GM18907 (cell line): ENCODE measurements around the gene RAB3A.

Experiments
- ATAC-seq: cut with Tn5 transposase; IDR thresholded peaks from one replicate; pipeline ENCODE4 v1.9.1; 2021; ENCODE audit warnings: mild to moderate bottlenecking, moderate library complexity; ENCODE audit not compliant: unreplicated experiment

Gene RAB3A

DNA sequence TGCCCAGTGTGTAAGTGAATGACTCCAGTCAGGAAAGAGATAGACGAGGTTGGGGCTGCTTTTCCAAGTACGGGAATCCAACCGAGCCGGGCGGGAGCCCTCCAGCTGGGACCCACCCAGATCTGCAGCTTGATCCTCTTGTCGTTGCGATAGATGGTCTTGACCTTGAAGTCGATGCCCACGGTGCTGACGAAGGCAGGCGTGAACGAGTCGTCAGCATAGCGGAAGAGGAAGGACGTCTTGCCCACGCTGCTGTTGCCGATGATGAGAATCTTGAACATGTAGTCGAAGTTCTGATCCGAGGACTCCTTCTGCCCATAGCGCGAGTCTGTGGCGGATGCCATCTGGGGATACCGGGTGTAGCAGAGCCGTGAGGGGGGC lies 1.5 kb downstream of the RAB3A start:
- no peak for ATAC-seq

DNA sequence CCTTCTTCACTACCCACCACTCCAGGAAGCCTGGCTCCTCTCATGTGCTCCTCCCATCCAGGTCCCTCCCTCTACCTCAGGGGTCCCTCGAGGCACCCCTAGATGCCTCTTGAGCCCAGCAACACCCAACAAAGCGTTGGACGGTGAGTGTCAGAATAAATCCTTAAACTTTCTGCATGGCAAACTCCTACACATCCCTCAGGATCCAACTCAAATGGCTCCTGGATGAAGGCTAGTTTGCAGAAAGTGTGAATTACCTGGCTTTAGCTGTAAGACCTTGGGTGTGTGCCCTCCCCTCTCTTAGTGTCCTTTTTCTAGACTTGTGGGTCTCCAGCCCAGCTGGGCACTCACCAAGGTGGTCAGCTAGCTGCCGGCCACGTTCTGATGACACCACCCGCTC lies 5.5 kb downstream of the RAB3A start:
- no peak for ATAC-seq

GRCh38 chr19:18197941-18198340 lies 5.9 kb downstream of the RAB3A start:
- no peak for ATAC-seq

DNA sequence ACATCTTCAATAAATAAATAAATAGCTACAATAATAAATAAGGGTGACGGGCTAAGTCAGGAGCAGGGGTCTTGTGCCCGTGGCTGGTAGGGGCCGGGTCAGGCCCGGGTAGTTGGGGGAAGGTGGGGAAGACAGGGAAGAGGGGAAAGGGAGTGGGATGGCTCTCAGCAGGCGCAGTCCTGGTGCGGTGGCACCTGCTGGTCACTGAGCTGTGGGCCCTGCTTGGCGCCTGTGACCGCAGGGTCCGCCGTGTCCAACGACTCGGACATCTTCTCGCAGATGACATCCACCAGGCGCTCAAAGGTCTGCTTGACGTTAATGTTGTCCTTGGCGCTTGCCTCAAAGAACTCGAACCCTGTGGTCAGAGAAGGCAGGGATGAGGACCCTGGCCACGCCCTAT lies 6.5 kb downstream of the RAB3A start:
- ATAC-seq = no peak

DNA sequence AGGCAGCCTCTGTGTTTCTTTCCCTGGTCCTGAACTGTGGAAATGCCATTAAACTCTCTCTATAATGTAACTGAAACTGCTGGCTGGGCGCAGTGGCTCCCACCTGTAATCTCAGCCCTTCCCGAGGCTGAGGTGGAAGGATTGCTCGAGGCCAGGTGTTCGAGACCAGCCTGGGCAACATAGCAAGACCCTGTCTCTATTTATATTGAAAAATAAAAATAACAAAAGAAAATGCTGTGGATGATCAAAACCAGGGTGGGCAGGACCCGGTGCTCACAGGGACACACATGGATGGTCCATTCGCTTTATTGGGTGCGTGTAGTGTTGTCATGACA lies 7.4 kb downstream of the RAB3A start:
- no peak for ATAC-seq

GRCh38 chr19:18194554-18195238 lies 9.1 kb downstream of the RAB3A start:
- no peak for ATAC-seq

DNA sequence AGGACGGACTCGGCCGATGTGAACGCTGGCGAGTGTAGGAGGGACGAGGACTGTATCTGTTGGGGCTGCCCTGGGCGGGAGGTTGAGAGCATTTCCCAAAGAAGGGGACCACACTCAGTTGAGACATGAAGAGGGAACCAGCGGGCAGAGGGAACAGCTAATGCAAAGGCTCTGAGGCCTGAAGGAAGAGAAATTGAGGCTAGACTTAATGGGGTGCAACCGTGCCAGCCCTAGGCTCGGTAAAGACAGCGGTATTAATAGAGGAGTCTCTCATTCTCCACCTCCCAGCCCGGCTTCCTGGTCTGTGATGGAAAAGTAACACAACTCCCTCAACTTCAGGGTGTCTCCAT lies 9.7 kb downstream of the RAB3A start:
- ATAC-seq = no peak

- no peak for ATAC-seq
Observed at GRCh38 chr19:18193388-18194180, 10.3 kb downstream of the RAB3A start.

DNA sequence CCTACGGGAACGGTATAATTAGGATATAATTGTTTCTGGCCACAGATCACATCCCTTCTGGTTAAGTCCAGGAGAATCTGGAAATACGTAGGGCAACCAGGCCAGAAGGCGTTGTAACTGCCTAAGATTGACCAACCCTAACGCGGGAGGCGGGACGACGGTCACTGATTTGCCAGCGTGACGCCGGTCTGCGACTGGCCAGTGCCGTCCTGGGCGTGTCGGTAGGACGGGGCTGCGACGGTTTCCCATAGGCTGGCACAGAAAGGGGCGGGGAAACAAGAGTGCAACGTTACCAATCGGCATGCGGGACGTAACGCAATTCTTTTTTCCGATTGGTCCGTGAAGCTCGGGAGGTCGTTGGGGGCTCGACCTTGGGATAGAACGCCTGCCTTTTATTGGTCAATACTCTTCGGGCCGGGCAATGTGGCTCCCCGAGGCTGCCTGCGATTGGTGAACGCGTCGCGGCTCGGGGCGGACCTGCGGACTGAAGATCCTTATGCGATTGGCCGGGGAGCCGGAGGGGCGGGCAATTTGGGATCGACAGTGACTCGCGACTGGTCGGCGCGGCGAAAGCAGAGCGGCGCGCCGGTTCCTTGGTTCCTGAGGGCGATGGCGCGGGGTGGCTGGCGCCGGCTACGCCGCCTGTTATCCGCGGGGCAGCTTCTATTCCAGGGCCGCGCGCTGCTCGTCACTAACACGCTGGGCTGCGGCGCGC lies 11.0 kb downstream of the RAB3A start, which contains the start of gene MPV17L2:
Gene MPV17L2 (plus strand): TSS at position 546 of the 715 bp plus-strand sequence. CDS start 64 bp downstream, at position 610.
- ATAC-seq = peak; percentile 87

DNA sequence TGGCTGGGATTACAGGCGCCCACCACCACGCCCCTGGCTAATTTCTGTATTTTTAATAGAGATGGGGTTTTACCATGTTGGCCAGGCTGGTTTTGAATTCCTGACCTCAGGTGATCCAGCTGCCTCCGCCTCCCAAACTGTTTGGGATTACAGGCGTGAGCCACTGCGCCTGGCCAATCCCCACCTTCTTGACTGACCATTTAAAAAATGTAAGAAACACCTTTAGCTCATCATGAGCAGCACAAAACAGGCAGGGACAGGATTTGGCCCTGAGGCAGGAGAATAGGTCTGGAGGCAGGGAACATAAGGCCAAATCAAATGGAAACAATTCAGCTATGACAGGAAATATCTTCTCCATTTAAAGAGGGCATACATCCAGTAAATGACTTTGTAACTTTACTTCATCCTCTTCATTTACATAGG lies 12.2 kb downstream of the RAB3A start:
- no peak for ATAC-seq

DNA sequence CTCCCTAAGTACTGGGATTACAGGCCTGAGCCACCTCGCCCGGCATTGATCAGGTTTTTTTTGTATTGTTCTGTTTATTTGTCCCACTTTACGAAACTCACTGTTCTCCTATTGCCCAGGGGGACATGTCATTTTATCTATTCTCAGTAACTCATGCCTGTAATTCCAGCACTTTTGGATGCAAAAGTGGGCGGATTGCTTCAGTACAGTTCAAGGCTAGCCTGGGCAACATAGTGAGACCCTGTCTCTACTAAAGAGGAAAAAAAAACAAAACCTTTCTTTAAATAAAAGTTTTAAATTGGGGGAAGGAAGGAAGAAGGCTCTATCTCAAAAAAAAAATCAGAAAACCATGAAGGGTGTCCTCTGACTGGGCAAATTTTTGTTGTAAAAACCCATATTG lies 13.6 kb downstream of the RAB3A start:
- no peak for ATAC-seq

- ATAC-seq = no peak
Observed at GRCh38 chr19:18185538-18185937, 18.3 kb downstream of the RAB3A start.

GRCh38 chr19:18183529-18183928 lies 20.3 kb downstream of the RAB3A start:
- no peak for ATAC-seq

- no peak for ATAC-seq
Observed at GRCh38 chr19:18179957-18180356, 23.9 kb downstream of the RAB3A start.

DNA sequence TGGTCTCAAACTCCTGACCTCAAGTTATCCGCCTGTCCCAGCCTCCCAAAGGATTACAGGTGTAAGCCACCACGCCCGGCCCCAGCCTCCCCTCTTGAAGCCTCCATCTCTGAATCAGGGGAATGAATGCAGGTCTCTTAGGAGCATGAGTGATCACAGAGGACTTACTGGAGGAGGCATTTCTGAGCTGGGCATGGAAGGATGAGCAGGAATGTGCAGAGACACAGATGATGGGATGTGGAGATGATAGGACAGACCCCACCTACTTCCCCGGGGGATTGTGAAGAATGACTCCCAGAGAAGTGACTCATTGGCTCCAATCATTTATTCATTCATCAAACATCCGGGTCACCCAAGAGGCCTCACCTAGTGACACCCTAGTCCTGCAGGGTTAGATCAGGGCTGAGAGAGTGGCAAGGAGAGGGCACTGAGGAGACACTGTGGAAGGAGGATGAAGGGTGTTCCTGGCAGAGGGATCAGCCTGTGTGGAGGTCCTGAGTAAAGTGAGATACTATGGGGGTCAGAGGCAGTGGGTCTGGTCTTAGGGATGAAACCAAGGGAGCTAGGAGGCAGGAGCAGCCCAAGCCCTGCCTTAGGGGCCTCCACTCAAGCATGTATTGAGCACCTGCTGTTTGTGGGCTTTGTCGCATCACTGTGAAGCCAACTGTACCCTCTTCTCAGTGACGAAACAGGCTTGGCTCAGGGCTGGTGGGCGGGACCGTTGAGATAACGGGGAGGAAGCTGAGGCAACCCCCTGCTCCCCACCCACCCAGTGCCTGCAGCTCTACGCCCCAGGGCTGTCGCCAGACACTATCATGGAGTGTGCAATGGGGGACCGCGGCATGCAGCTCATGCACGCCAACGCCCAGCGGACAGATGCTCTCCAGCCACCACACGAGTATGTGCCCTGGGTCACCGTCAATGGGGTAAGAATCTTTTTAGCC lies 27.2 kb downstream of the RAB3A start:
- ATAC-seq = no peak

DNA sequence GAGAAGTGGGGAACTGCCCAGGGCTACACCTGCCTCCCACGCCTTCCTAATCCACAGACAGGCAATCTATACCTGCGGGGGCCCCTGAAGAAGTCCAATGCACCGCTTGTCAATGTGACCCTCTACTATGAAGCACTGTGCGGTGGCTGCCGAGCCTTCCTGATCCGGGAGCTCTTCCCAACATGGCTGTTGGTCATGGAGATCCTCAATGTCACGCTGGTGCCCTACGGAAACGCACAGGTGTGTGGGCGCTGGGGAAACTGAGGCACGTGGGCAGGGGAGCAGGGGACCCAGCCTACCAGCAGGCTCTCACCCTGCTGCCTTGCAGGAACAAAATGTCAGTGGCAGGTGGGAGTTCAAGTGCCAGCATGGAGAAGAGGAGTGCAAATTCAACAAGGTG lies 28.9 kb downstream of the RAB3A start:
- ATAC-seq = no peak

- ATAC-seq = peak; percentile 53
Observed at GRCh38 chr19:18173572-18174288, 30.1 kb downstream of the RAB3A start, which contains the start of gene IFI30. Gene IFI30 (plus strand): TSS chr19:18173813. CDS start chr19:18173842, 29 bp downstream.

GRCh38 chr19:18173054-18173571 lies 30.7 kb downstream of the RAB3A start:
- ATAC-seq = peak; percentile 5

- ATAC-seq = no peak
Observed at GRCh38 chr19:18172331-18173053, 31.4 kb downstream of the RAB3A start.
